NCI-H510A treated with DMSO at 0.1 percent for 48 hours (cell line): ENCODE measurements around the gene ANKRD6.

ENCODE experiments used
- DNase-seq: peaks from one replicate; lab custom pipeline; 2025; lab: John Stamatoyannopoulos, UW

Gene ANKRD6

DNA sequence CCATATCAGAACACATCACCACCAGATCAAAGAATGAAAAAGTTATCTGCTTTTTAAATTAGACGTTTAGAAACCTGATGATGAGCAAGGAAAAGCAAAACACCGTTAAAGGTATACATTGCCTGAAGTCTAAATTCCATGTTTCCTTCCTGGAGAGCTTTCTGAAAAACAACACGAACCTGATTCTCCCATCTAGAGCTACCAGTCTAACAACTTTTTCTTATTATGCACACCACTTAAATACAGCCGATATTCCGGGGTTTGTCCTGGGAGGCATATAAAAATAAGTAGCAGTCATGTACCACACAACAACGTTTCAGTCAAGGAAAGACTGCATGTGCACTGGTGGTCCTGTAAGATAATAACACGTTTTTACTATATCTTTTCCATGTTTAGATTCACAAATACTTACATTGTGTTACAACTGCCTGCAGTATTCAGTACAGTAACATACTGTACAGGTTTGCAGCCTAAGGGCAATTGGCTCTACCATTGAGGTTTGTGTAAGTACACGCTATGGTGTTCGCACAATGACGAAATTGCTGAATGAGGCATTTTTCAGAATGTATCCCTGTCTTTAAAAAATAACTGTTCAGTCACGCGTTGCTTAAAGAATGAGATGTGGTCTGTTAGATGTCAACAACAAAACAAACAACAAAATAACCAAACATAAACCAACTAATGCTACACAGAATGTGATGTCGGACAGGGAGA, 224.7 kb downstream of the ANKRD6 start:
- DNase-seq = no peak

DNA sequence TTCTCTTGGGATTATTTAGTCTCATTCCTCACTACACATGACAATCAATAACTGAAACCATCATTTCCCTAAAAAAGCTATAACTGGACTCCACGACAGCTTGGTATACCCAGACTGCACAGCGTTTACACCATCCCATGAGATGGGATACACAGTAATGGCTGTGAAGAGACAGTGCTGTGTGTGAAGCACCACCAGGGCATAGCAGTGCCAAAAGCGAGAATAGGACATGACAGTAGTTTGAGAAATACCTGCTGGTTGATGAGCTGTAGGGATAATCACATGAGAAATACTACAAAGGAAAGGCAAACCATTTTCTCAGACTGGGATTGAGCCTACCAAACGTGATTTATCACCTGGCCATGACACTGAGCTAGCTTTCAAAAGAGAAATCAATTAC, 228.0 kb downstream of the ANKRD6 start:
- no peak for DNase-seq

DNA sequence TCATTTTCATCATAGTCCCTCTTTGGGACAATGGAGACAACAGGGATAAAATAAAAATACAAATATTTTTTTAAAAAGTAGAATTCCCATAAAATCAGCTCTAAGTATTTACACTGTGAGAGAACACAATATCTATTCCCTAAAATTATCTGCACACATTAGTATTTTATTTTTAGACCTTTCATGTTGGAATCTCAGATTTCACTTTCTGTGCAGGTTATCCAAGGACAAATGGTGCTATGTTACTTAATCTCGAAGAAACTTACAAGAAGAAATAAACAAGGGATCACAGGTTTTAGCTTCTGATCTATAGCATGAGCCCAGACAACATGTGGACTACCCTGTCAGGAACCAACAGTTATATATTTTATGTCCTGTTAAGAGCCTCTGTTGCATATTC, 228.6 kb downstream of the ANKRD6 start:
- DNase-seq = no peak

DNA sequence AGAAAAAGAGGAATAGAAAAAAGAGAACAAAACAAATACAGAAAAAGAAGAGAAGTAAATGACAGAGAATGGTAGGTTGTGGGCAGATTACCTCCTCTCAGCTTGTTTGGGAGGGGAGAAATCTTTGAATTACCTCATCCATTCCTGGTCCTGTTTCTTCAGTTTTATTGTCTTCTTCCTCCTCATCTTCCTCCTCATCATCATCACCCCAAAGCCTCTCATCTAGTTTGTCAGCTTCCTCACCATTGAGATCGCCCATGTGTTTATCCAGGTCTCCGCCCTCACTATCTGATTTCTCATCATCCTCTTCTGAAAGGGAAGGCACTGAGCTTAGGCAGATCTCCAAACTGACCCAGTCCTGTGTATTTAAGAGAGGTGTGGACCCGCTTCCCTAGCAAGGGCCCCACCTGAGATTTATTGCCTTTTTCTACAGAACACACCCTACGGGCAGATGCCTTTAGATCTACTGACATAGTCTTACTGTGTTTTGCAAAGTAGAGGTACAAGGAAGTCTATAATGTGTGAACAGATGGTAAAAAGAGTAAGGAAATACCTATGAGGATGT, 229.8 kb downstream of the ANKRD6 start:
- DNase-seq = no peak

DNA sequence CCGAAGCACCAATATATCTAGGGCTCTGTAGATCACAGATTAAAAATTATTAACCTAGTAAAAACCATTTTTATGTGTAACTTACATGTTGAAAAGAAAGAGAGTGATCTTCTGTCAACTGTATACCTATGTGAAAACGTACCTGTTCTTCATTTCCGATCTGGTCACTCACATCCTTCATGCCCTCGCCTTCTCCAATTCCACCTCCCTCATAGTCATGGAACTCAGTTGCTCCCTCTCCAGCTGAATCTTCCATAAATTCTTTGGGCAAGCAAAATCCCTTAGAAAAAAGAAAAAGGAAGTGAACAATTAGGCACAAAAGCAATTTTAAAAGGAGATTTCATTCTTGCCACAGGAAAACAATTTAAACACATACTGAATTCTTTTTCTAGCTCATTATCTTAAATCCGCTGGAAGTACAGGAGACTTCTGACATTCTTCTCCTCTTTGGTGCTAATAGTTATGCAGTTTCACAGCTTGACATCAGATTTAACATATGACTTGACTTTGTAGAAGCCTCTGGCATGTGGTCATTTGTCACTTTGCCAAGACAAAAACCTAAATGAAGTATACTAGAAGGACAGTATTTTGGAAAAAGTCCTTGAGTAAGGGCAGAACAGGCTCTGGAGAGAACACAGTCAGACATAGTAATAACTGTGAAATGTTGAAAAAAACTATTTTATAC, 235.1 kb downstream of the ANKRD6 start:
- no peak for DNase-seq

DNA sequence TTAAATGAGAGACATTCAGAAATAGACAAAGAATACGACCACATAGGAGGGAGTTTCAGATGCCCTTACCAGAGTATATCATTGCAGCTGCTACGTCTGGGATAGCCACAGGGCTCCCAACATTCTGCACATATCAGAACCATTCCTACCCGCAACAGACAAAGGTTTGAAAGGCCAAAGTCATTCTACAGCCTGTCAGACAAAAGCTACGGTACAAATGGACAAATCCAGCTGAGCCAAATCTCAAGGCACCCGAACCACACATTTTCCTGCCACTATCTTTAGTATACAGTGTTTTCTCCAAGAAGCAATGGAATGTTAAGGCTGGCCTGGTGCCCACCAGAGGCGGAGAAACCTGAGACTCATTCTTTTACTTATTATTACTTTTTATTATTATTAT, 236.1 kb downstream of the ANKRD6 start:
- no peak for DNase-seq

DNA sequence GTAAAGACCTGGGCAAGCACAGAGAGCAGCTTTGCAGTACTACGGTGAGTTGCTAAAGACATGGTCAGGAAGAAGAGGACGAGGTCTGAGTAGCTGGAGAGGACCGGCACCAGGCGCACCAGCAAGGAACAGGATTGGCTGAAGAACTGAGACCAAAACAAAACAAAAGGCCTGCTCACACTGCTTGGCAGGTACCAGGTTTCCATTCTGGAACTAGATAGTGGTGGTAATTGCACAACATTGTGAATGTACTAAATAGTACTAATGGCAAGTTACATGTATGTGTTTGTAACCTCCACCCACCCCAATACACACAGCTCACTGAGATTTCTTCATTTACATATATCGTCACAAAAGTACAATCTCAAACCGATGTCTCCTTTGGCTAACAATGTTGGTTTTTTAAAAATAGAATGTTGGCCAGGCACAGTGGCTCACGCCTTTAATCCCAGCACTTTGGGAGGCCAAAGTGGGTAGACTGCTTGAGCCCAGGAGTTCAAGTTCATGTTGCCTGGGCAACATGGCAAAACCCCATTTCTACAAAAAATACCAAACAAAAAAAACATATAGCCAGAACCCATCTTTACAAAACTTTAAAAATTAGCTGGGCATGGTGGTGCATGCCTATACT, 238.1 kb downstream of the ANKRD6 start:
- no peak for DNase-seq

DNA sequence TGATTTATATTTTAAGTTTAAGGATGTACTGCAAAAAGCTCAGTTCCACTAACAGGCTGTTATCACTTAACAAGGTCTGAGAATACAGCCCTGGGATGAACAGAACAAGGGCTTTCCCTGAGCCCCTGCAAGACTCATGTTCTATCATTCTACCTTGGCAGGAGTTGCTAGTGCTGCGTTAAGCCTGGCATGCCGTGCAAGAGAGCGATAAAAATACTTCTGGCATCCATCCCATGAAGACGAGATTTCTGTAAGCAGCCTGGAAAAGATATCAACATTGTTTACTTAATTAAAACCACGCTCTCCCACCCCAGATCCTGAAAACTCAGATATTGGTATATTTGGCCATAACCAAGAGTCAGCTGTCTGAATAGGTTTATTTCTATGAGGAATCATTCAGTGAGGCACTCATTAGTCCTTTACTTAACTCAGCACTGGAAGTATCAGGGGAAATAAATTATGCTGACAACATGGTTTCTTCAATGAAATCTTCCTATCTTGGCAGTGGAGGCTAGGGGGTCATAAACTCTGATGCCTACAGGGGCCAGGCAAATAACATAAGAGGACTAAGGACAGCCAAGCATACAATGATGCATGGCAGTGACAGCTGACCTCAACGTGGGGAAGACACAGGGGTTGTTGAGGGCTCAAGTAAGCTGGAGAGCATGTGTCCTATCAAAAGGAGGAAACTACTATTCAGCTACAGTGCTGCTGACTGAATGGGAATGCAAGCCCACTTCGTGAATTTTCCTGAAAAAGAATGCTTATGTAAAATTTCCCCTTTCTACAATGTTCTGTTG, 243.2 kb downstream of the ANKRD6 start:
- DNase-seq = no peak

DNA sequence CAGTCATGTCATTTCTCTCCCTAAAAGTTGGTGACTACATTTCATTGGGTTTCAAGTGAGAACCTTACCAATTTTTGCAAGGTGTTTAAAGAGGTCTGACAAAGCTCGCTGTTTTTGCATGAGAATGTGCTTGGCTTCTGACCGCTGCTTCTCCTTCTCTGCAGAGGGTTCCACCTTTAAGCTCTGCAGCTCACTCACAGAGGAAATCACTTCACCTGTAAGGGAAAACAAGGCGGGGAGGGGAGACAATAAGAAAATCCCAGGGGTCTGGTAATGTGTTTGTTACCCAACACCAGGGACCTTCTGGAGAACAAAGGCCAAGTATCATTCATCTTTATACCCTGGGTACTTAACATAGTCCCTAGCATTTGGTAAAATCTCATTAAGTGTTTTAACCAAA, 245.6 kb downstream of the ANKRD6 start:
- no peak for DNase-seq

DNA sequence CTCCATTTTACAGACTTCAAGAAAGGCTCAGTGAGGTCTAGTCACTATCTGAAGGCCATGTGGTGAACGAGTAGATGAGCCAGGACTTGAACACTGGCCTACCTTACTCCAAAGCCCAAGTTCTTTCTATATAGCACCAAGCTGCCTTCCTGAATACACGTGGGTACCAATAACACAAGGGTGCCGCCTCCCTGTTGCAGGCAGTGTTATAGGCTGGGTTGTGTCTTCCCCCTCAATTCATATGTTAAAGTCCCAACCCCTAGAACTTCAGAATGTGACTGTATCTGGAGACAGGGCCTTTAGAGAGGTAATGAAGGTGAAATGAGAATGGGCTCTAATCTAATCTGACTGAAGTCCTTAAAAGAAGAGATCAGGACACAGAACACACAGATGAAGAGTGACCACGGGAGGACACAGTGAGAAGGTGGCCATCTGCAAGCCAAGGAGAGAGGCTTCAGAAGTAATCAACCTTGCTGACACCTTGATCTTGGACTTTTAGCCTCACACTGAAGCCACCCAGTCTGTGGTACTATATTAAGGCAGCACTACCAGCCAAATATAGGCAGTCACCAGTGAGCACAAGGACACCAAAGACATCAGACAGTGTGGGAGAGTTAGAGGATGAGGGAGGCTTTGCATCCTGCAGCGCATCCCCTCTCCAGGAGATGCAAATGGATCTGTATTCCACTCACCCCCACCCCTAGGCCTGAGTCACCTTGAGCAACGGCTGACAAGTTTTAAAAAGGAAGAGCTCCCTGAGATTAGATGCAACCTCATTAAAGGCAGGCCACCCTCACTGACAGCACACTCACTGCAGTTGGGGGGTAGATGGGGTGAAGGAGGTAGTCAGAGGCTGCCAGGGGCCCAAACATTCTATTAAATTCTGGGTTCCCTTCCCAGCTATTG, 246.5 kb downstream of the ANKRD6 start:
- no peak for DNase-seq

DNA sequence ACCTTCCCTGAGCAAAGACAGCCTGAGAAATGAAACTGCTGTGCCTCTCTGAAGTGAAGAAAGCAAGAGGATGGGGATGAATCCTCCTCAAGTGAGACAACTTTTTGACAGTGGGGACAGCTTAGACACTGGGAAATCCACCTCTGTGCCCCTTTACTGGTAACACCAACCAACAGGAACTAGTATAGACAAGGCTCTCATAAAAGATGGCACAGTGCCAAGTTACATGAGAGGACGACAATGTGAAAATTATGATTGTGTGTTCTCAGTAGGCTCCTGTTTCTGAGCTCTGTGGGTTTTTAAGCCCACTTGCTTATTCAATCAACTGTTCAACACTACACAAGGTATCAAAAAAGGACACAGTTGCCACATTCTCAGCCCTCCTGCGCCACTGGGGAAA, 247.2 kb downstream of the ANKRD6 start:
- no peak for DNase-seq

DNA sequence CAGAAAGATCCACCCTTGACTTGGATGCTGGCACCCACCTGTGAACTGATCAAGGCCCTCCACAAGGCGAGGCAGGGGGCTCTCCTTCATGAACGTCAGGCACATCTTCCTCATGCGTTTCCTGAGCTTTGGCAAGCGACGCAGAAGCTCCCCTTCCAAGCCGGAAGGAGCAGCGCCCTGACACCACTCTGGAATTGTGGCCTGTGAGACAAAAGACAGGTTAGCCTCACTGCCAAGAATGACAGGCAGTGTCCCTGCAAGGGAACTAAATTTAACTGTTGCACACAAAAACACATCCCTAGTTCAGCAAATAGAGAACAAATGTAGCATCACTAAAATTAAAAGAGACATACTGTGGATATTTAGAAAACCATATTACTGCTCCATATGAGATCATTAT, 247.6 kb downstream of the ANKRD6 start:
- no peak for DNase-seq

DNA sequence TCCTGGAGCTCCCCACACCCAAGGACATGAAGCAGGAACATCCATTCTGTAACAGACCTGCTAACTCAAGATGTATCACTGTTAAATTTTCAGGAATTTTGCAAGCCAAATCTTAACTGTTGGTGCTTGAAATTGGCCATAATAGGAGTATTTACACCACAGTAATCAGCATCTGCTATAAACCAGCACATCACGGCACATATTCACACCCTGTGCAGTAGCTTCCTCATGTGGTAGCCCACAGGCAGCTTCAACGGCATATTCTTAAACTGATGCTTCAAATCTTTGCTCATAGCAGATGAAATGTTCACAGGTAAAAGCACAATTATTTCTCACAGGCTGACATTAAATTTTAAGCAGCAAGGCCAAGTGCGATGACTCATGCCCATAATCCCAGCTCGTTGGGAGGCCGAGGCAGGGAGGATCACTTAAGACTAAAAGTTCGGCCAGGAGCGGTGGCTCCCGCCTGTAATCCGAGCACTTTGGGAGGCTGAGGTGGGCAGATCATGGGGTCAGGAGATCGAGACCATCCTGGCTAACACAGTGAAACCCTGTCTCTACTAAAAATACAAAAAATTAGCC, 249.1 kb downstream of the ANKRD6 start:
- no peak for DNase-seq

DNA sequence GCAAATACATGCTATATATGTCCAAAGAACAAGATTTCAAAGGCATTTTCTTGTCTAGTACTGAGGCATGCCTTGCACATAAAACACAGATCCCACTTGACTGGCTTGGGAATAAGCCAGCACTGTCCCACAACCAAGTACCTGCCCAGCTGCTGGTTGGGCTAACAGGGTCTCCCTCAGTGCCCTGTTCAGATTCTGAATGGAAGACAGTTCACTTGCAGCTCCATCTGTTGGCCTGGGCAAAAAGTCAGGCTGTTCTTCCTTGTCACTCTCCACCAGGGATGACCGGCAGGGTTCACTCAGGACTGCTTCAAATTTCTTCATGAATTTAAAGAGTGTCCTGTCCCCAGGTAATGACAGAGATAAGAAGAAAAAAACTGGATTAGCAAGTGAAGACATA, 250.0 kb downstream of the ANKRD6 start:
- DNase-seq = no peak
